ENCODE measurements around the gene PPP2R5D. TPM values are rescaled to one million over a fixed set of nuclear protein-coding genes. Genes with fewer than 3 reads are reported as not detected.

The PPP2R5D gene
- total RNA-seq, 4 donors from 2014 or later, result 35.1 to 51.9 (median 41.6) TPM

GRCh38 chr6:43050981-43051380 lies 66.6 kb downstream of the PPP2R5D start:
- WGBS, result 90% methylated on average over 17 of the region's 17 CpGs
- Histone ChIP-seq H3K4me3 (no peak overlapping the region), H3K27me3 (no peaks in the 10 kb centered on the region), H3K9me3 (no peaks in the 10 kb centered on the region), H3K4me1 (peaks cover 19% of the 10 kb centered on the region), H3K36me3 (peaks cover 47% of the 10 kb centered on the region), H3K27ac (no peak overlapping the region)
- DNase-seq (ENCODE audit: low spot score in 2 of 2), result no peak
- no peak for TF ChIP-seq POLR2AphosphoS5 (IDR thresholded peaks at IDR 0.05)
- TF ChIP-seq EP300 (IDR thresholded peaks at IDR 0.05), result no peak
- TF ChIP-seq CTCF (IDR thresholded peaks at IDR 0.05), result no peak
- no peak for TF ChIP-seq POLR2A (IDR thresholded peaks at IDR 0.05)

GRCh38 chr6:43052225-43052841 lies 68.0 kb downstream of the PPP2R5D start:
- 90% methylated on average over 14 of the region's 19 CpGs for WGBS
- no peaks in the 10 kb centered on the region for H3K9me3 ChIP-seq
- H3K4me1 ChIP-seq, result peaks cover 19% of the 10 kb centered on the region
- H3K27ac ChIP-seq, result no peak overlapping the region
- H3K36me3 ChIP-seq, result peaks cover 47% of the 10 kb centered on the region
- TF ChIP-seq POLR2A (IDR thresholded peaks at IDR 0.05), result no peak
- no peaks in the 10 kb centered on the region for H3K27me3 ChIP-seq
- no peak for DNase-seq (ENCODE audit: low spot score in 2 of 2)
- peak overlapping the region; percentile 63 for H3K4me3 ChIP-seq

- Histone ChIP-seq H3K27ac (peak overlapping the region; percentile 81), H3K36me3 (peaks cover 40% of the 10 kb centered on the region), H3K4me3 (peak overlapping the region; percentile 63), H3K9me3 (no peaks in the 10 kb centered on the region), H3K27me3 (no peaks in the 10 kb centered on the region), H3K4me1 (peaks cover 22% of the 10 kb centered on the region)
- WGBS, result 13% methylated on average over 22 of the region's 22 CpGs
- DNase-seq (ENCODE audit: low spot score in 2 of 2), result no peak
- TF ChIP-seq POLR2A (IDR thresholded peaks at IDR 0.05), result no peak
- TF ChIP-seq POLR2AphosphoS5 (IDR thresholded peaks at IDR 0.05), result no peak
- no peak for TF ChIP-seq CTCF (IDR thresholded peaks at IDR 0.05)
- TF ChIP-seq EP300 (IDR thresholded peaks at IDR 0.05), result no peak
These were observed 68.6 kb downstream of the PPP2R5D start for GRCh38 chr6:43052842-43053544.

- peaks cover 29% of the 10 kb centered on the region for H3K4me1 ChIP-seq
These were observed 69.3 kb downstream of the PPP2R5D start, which contains the start of gene CUL7 for GRCh38 chr6:43053545-43054205. CUL7 (minus strand) TSS chr6:43053851; CDS start chr6:43052788, 1,063 bp downstream.

More at GRCh38 chr6:43053545-43054205, 69.3 kb downstream of the PPP2R5D start, which contains the start of gene CUL7:
- peak; percentile 95 for DNase-seq (ENCODE audit: low spot score in 2 of 2)
- Histone ChIP-seq H3K27ac (peak within 1 kb of the TSS; percentile 81), H3K36me3 (peaks cover 34% of the 10 kb centered on the region), H3K4me3 (peak within 1 kb of the TSS; percentile 63), H3K27me3 (no peaks in the 10 kb centered on the region), H3K9me3 (no peaks in the 10 kb centered on the region)
- WGBS, result 4% methylated on average over 26 of the region's 45 CpGs
- peak in 1 of 3 donors; percentile 72 for TF ChIP-seq POLR2AphosphoS5 (IDR thresholded peaks at IDR 0.05)
- TF ChIP-seq EP300 (IDR thresholded peaks at IDR 0.05), result no peak
- TF ChIP-seq POLR2A (IDR thresholded peaks at IDR 0.05), result peak; percentile 20 to 43
- no peak for TF ChIP-seq CTCF (IDR thresholded peaks at IDR 0.05)
